ENCODE measurements around the gene MGRN1. TPM values are rescaled to one million over a fixed set of nuclear protein-coding genes. Genes with fewer than 3 reads are reported as not detected.
A peak's percentile ranks its signal among the peaks of the same experiment; 100 is the strongest.

MGRN1 gene
- total and polyA plus RNA-seq, 2 of the 13 experiments (the other 11 are each of a cell fraction or from before 2014, with no cell fraction given) = 11.9 to 12.6 TPM

- H3K4me1 ChIP-seq (ENCODE audit: insufficient read depth, low read length) = peaks cover 20% of the 10 kb centered on the region
- peaks cover 20% of the 10 kb centered on the region for H3K79me2 ChIP-seq (ENCODE audit: insufficient read depth, low read length)
- H2AFZ ChIP-seq (ENCODE audit: low read length) = no peak overlapping the region
- WGBS (ENCODE audit: low lambda C conversion rate) = 43% methylated on average over 2 of the region's 4 CpGs
- H3K4me2 ChIP-seq (ENCODE audit: low read depth, low read length) = no peak overlapping the region
- no peaks in the 10 kb centered on the region for H4K20me1 ChIP-seq (ENCODE audit: insufficient read depth, low read length)
- FAIRE-seq = no peak
- intact Hi-C loops (cut with micrococcal nuclease; ENCODE audit: unreplicated experiment) = no loop called here
- no peaks in the 10 kb centered on the region for H3K36me3 ChIP-seq (replicated peaks in 1 of 2; ENCODE audit: control insufficient read depth in 1 of 2, insufficient read depth in 2 of 2, low read length in 2 of 2)
- TF ChIP-seq ZNF224 (CRISPR knock-in tag; IDR thresholded peaks at IDR 0.05) = no peak
- TF ChIP-seq BHLHE40 (IDR thresholded peaks at IDR 0.05; ENCODE audit: low read length) = no peak
- no peak for TF ChIP-seq FOXO4 (CRISPR knock-in tag; conservative IDR thresholded peaks at IDR 0.05)
- TF ChIP-seq SMARCC2 (IDR thresholded peaks at IDR 0.05) = no peak
- peak; percentile 68 to 77 for TF ChIP-seq MAFK (conservative IDR thresholded peaks at IDR 0.05 in 1 of 2, IDR thresholded peaks at IDR 0.05 in 1 of 2; ENCODE audit: low read length in 2 of 2)
- no peak for TF ChIP-seq ZBTB33 (CRISPR knock-in tag; IDR thresholded peaks at IDR 0.05)
- no peak for TF ChIP-seq EP300 (IDR thresholded peaks at IDR 0.05; ENCODE audit: low read depth in 2 of 2, low read length in 2 of 2)
- TF ChIP-seq EP300 (CRISPR knock-in tag; IDR thresholded peaks at IDR 0.05; ENCODE audit: borderline replicate concordance) = no peak
- no peak for TF ChIP-seq KDM4B (CRISPR knock-in tag; IDR thresholded peaks at IDR 0.05)
- peak; percentile 72 for TF ChIP-seq MAFF (IDR thresholded peaks at IDR 0.05; ENCODE audit: low read depth, low read length)
- TF ChIP-seq ZNF574 (CRISPR knock-in tag; IDR thresholded peaks at IDR 0.05) = no peak
- H3K9ac ChIP-seq (ENCODE audit: insufficient read depth, low read depth, low read length) = no peak overlapping the region
- in situ Hi-C loops (cut with HindIII; ENCODE audit: extremely low pct_ligation_motif_present, low pct_unique_long_range_greater_than_20kb) = no loop called here
- H3K27ac ChIP-seq (ENCODE audit: extremely low read length, insufficient read depth, low read length) = no peak overlapping the region
- H3K9me3 ChIP-seq (ENCODE audit: low read length) = no peaks in the 10 kb centered on the region
- no peak overlapping the region for H3K4me3 ChIP-seq (replicated peaks in 1 of 3; ENCODE audit: insufficient read depth in 1 of 3, low read depth in 2 of 3, low read length in 3 of 3)
- CTCF ChIA-PET (ENCODE audit: low intra/inter-chr PET ratio, low total read pairs) = no interaction called here
- BruUV-seq (replicated peaks) = no TSS peak
- POLR2A ChIA-PET = no interaction called here
- no peak for DNase-seq (ENCODE audit: low spot score)
- no peak for ATAC-seq
- no peaks in the 10 kb centered on the region; a peak in 2 of 5 replicates for H3K27me3 ChIP-seq (ENCODE audit: control insufficient read depth in 1 of 2, insufficient read depth in 2 of 2, low read length in 2 of 2)
These were observed 111.9 kb downstream of the MGRN1 start for GRCh38 chr16:4736546-4736945.

All from HepG2 (cell line).